ENCODE results near the gene RRP15.
"Not testable (repeated sequence)": the region's sequence is repeated elsewhere in the genome, so short reads cannot be mapped to it uniquely, and the experiment has no call there.

Gene RRP15

GRCh38 chr1:218292515-218292914 is 7.4 kb downstream of the RRP15 start:
- DNase-seq, result no peak

GRCh38 chr1:218294546-218294945 is 9.5 kb downstream of the RRP15 start:
- DNase-seq, result no peak

- DNase-seq, result no peak
Observed at GRCh38 chr1:218296162-218296561, 11.1 kb downstream of the RRP15 start.

GRCh38 chr1:218297461-218297860 is 12.4 kb downstream of the RRP15 start:
- DNase-seq, result no peak

GRCh38 chr1:218297867-218298266 is 12.8 kb downstream of the RRP15 start:
- no peak for DNase-seq

GRCh38 chr1:218298398-218298797 is 13.3 kb downstream of the RRP15 start:
- DNase-seq, result no peak

- DNase-seq, result no peak
Observed at GRCh38 chr1:218299416-218299815, 14.3 kb downstream of the RRP15 start.

GRCh38 chr1:218301217-218301616 is 16.1 kb downstream of the RRP15 start:
- DNase-seq, result no peak

- DNase-seq, result no peak
Observed at GRCh38 chr1:218302155-218302554, 17.1 kb downstream of the RRP15 start.

GRCh38 chr1:218303176-218303879 is 18.2 kb downstream of the RRP15 start:
- no peak for DNase-seq

GRCh38 chr1:218304281-218305039 is 19.4 kb downstream of the RRP15 start:
- no peak for DNase-seq

GRCh38 chr1:218305472-218306064 is 20.5 kb downstream of the RRP15 start:
- no peak for DNase-seq

- DNase-seq, result no peak
Observed at GRCh38 chr1:218312509-218312908, 27.4 kb downstream of the RRP15 start.

- DNase-seq, result no peak
Observed at GRCh38 chr1:218314316-218314715, 29.2 kb downstream of the RRP15 start.

- no peak for DNase-seq
Observed at GRCh38 chr1:218315638-218316037, 30.5 kb downstream of the RRP15 start.

GRCh38 chr1:218317061-218317460 is 32.0 kb downstream of the RRP15 start:
- DNase-seq, result no peak

GRCh38 chr1:218320182-218320581 is 35.1 kb downstream of the RRP15 start:
- not testable (repeated sequence) for DNase-seq

GRCh38 chr1:218322762-218323161 is 37.7 kb downstream of the RRP15 start:
- DNase-seq, result no peak

- DNase-seq, result no peak
Observed at GRCh38 chr1:218323568-218324225, 38.6 kb downstream of the RRP15 start.

GRCh38 chr1:218324226-218324580 is 39.1 kb downstream of the RRP15 start:
- DNase-seq, result no peak

GRCh38 chr1:218328769-218329168 is 43.7 kb downstream of the RRP15 start:
- DNase-seq, result no peak

- no peak for DNase-seq
Observed at GRCh38 chr1:218330043-218330623, 45.0 kb downstream of the RRP15 start.

- no peak for DNase-seq
Observed at GRCh38 chr1:218332416-218332815, 47.3 kb downstream of the RRP15 start.

Data from right kidney (tissue), 1 donor.